HCT116 (cell line): Measurements from ENCODE around the gene EPGN. TPM values are rescaled to one million over a fixed set of nuclear protein-coding genes. Genes with fewer than 3 reads are reported as not detected.

Experiments
- ATAC-seq: fragments of 200-7000 bp; cut with Tn5 transposase; 2 replicates; pipeline ENCODE4 v1.9.1; 2020; ENCODE audit warnings: mild to moderate bottlenecking, moderate library complexity
- BruUV-seq: library from RNA; stranded (reverse); fragments of 400-500 nt; replicated peaks from 2 replicates; lab custom pipeline; 2021; lab: Mats Ljungman, UMichigan
- CTCF ChIA-PET: fragments of 300-600 bp; sonication (Branson Sonifier 250); formaldehyde crosslinking; loops from one replicate; lab custom pipeline; 2021; ENCODE audit warnings: antibody characterized with exemption; lab: Charles Lee
- POLR2A ChIA-PET: fragments of 300-600, 350-600 bp; sonication (Branson Sonifier 250); formaldehyde crosslinking; loops from one replicate; lab custom pipeline; 2021; ENCODE audit warnings: antibody characterized with exemption; lab: Charles Lee
- RAD21 ChIA-PET, 2 experiments: fragments of 300-600 bp; sonication (Branson Sonifier 250); formaldehyde crosslinking; loops; one replicate each; lab custom pipeline; 2023; ENCODE audit warnings: low total read pairs in 2 of 2; ENCODE audit not compliant: uncharacterized antibody in 2 of 2, unreplicated experiment in 2 of 2, low non-redundant PET in 1 of 2; lab: Charles Lee
- DNase-seq: peaks from one replicate; pipeline ENCODE4 v3.0.0-alpha.2; 2010; ENCODE audit warnings: low read depth, low spot score
- H2AFZ ChIP-seq: fragments of 200-600 bp; shearing (Covaris generic), sonication (generic); 2 replicates; pipeline ENCODE4 v1.6.1; 2017; ENCODE audit warnings: low read depth, mixed run types, mixed read lengths, antibody characterized with exemption, low read length; ENCODE audit not compliant: poor library complexity, severe bottlenecking
- H3K27ac ChIP-seq: 2 replicates; pipeline ENCODE4 v1.5.1; 2012; ENCODE audit warnings: low read depth, low read length
- H3K27me3 ChIP-seq: fragments of 200-600 bp; sonication (generic); 2 replicates; pipeline ENCODE4 v1.6.1; 2016; ENCODE audit warnings: mixed run types, low read length, mixed read lengths; ENCODE audit not compliant: insufficient read depth
- H3K36me3 ChIP-seq, 2 experiments: fragments of 200-500 bp in 1 of 2; fragments of 200-600 bp in 1 of 2; sonication (Bioruptor generic) in 1 of 2; sonication (generic) in 1 of 2; 2 replicates each; pipeline versions ENCODE4 v1.5.1 to v1.6.1; 2014 to 2016; ENCODE audit warnings: low read length in 2 of 2, inconsistent platforms in 1 of 2, mixed read lengths in 1 of 2, mixed run types in 1 of 2; ENCODE audit not compliant: insufficient read depth in 2 of 2, control insufficient read depth in 1 of 2
- H3K4me1 ChIP-seq, 2 experiments: fragments of 200-600 bp in 1 of 2; sonication (generic) in 1 of 2; 2 replicates each; pipeline versions ENCODE4 v1.5.1 to v1.6.1; 2012 to 2017; ENCODE audit warnings: low read length in 2 of 2, inconsistent platforms in 1 of 2, mild to moderate bottlenecking in 1 of 2, mixed read lengths in 1 of 2, mixed run types in 1 of 2, moderate library complexity in 1 of 2; ENCODE audit not compliant: insufficient read depth in 2 of 2, control insufficient read depth in 1 of 2
- H3K4me2 ChIP-seq: fragments of 200-600 bp; sonication (generic); 2 replicates; pipeline ENCODE4 v1.6.1; 2017; ENCODE audit warnings: mixed run types, low read length, mixed read lengths
- H3K4me3 ChIP-seq, 2 experiments: fragments of 200-600 bp in 1 of 2; sonication (generic) in 1 of 2; replicated peaks in 1 of 2; 2 replicates each; pipeline ENCODE4 v1.5.1; 2011 to 2016; ENCODE audit warnings: low read length in 2 of 2, control low read depth in 1 of 2, low read depth in 1 of 2, mild to moderate bottlenecking in 1 of 2, mixed read lengths in 1 of 2, mixed run types in 1 of 2
- H3K79me2 ChIP-seq: fragments of 200-600 bp; sonication (generic); 2 replicates; pipeline ENCODE4 v1.6.1; 2017; ENCODE audit warnings: mild to moderate bottlenecking, mixed run types, low read length, moderate library complexity, mixed read lengths; ENCODE audit not compliant: insufficient read depth
- H3K9ac ChIP-seq: fragments of 200-600 bp; sonication (generic); 2 replicates; pipeline ENCODE4 v1.6.1; 2016; ENCODE audit warnings: low read length, mixed read lengths
- H3K9me2 ChIP-seq: fragments of 200-600 bp; sonication (generic), shearing (Covaris generic); 2 replicates; pipeline ENCODE4 v1.6.1; 2017; ENCODE audit warnings: mixed run types, mild to moderate bottlenecking, moderate library complexity; ENCODE audit not compliant: insufficient read depth
- H3K9me3 ChIP-seq, 2 experiments: fragments of 200-500 bp in 1 of 2; fragments of 200-600 bp in 1 of 2; sonication (Bioruptor generic) in 1 of 2; sonication (generic) in 1 of 2; 2 replicates each; pipeline ENCODE4 v1.6.1; 2014 to 2017; ENCODE audit warnings: low read length in 2 of 2, mixed read lengths in 2 of 2, inconsistent platforms in 1 of 2, low read depth in 1 of 2, mild to moderate bottlenecking in 1 of 2, mixed run types in 1 of 2, moderate library complexity in 1 of 2; ENCODE audit not compliant: control insufficient read depth in 1 of 2, insufficient read depth in 1 of 2
- H4K20me1 ChIP-seq: fragments of 200-600 bp; sonication (generic), shearing (Covaris generic); 2 replicates; pipeline ENCODE4 v1.6.1; 2017; ENCODE audit warnings: mixed run types, mild to moderate bottlenecking, moderate library complexity; ENCODE audit not compliant: insufficient read depth
- ATF3 ChIP-seq: IDR thresholded peaks from 2 replicates; pipeline ENCODE4 v1.6.1; 2012
- CEBPB ChIP-seq: IDR thresholded peaks from 2 replicates; pipeline ENCODE4 v1.6.1; 2012; ENCODE audit warnings: low read depth
- CTCF ChIP-seq, 3 experiments: fragments of 200-600 bp in 1 of 3; sonication (generic) in 1 of 3; IDR thresholded peaks in 2 of 3; conservative IDR thresholded peaks in 1 of 3; 2 replicates each; pipeline ENCODE4 v1.5.1; 2012 to 2017; ENCODE audit warnings: low read depth in 2 of 3, low read length in 2 of 3, antibody characterized with exemption in 1 of 3, borderline replicate concordance in 1 of 3, control low read depth in 1 of 3, mild to moderate bottlenecking in 1 of 3, mixed read lengths in 1 of 3, mixed run types in 1 of 3, moderate library complexity in 1 of 3; ENCODE audit not compliant: insufficient read depth in 1 of 3
- ELF1 ChIP-seq: IDR thresholded peaks from 2 replicates; pipeline ENCODE4 v1.6.1; 2012; ENCODE audit warnings: low read depth, borderline replicate concordance
- EZH2 ChIP-seq: fragments of 200-600 bp; sonication (generic); IDR thresholded peaks from 2 replicates; pipeline ENCODE4 v1.6.1; 2017; ENCODE audit warnings: antibody characterized with exemption, mixed run types
- EZH2phosphoT487 ChIP-seq: fragments of 200-600 bp; IDR thresholded peaks from 2 replicates; pipeline ENCODE4 v1.6.1; 2018; ENCODE audit warnings: antibody characterized with exemption, borderline replicate concordance
- FOSL1 ChIP-seq: IDR thresholded peaks from 2 replicates; pipeline ENCODE4 v1.6.1; 2012; ENCODE audit warnings: low read depth
- JUND ChIP-seq: IDR thresholded peaks from 2 replicates; pipeline ENCODE4 v1.6.1; 2012
- POLR2A ChIP-seq: IDR thresholded peaks from 2 replicates; pipeline ENCODE4 v1.7.0; 2011; ENCODE audit warnings: borderline replicate concordance; ENCODE audit not compliant: insufficient read depth, insufficient read length; ENCODE audit errors: extremely low read depth
- POLR2AphosphoS5 ChIP-seq: IDR thresholded peaks from 2 replicates; pipeline ENCODE4 v1.6.1; 2011; ENCODE audit warnings: mild to moderate bottlenecking, low read depth, low read length, moderate library complexity
- RAD21 ChIP-seq: IDR thresholded peaks from 2 replicates; pipeline ENCODE4 v1.6.1; 2012; ENCODE audit warnings: low read depth, mild to moderate bottlenecking
- SIN3A ChIP-seq: IDR thresholded peaks from 2 replicates; pipeline ENCODE4 v1.6.1; 2012; ENCODE audit warnings: low read depth
- SP1 ChIP-seq: IDR thresholded peaks from 2 replicates; pipeline ENCODE4 v1.6.1; 2012; ENCODE audit warnings: low read depth
- SRF ChIP-seq: IDR thresholded peaks from 2 replicates; pipeline ENCODE4 v1.6.1; 2012; ENCODE audit warnings: low read depth
- TCF7L2 ChIP-seq: IDR thresholded peaks from 2 replicates; pipeline ENCODE4 v1.7.0; 2011; ENCODE audit warnings: borderline replicate concordance, inconsistent platforms; ENCODE audit not compliant: insufficient read depth, insufficient read length; ENCODE audit errors: extremely low read depth
- YY1 ChIP-seq: IDR thresholded peaks from 2 replicates; pipeline ENCODE4 v1.6.1; 2011; ENCODE audit warnings: low read length, low read depth, moderate library complexity, mild to moderate bottlenecking; ENCODE audit not compliant: insufficient replicate concordance; ENCODE audit errors: extremely low read depth
- ZBTB33 ChIP-seq: IDR thresholded peaks from 2 replicates; pipeline ENCODE4 v1.6.1; 2011; ENCODE audit warnings: mild to moderate bottlenecking, low read length, moderate library complexity; ENCODE audit not compliant: insufficient replicate concordance; ENCODE audit errors: extremely low read depth
- ZFX ChIP-seq: fragments of 450-650 bp; IDR thresholded peaks from 2 replicates; pipeline ENCODE4 v1.6.1; 2017
- ZNF274 ChIP-seq: fragments of 200-500 bp; sonication (Bioruptor generic); IDR thresholded peaks from 2 replicates; pipeline ENCODE4 v1.6.1; 2014; ENCODE audit warnings: mild to moderate bottlenecking, low read depth, low read length, inconsistent platforms
- intact Hi-C: fragments of 100-400 bp; cut with micrococcal nuclease; formaldehyde crosslinking; loops from 2 replicates; pipeline ENCODE4 v1.10.0; 2022
- total RNA-seq: library from RNA; stranded (reverse); gene quantifications from one replicate; pipeline ENCODE4 v1.2.1, GENCODE V29; 2021; ENCODE audit not compliant: unreplicated experiment
- TF ChIP-seq, protein P1 (sequence below): IDR thresholded peaks from 2 replicates; pipeline ENCODE4 v1.6.1; 2012

EPGN gene
- total RNA-seq, 1 experiment from 2014 or later = 1.5 TPM

DNA sequence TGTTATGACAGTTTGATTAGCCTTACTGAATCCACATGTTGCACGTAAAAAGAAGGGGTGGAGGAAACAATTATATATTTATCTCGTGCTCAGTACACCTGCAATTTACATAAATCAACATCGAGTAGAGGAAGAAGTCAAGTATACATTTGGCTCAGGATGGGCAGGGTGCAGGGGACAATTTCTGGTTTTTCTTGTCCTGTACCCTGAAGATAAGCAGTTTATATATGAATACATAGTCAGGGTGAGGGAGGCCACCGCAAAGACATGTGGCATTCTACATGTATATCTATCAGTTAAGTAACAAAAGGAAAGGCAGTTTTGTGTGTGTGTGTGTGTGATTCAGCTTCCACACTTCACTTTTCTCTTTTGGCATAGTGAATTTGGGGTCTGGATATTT lies 45.6 kb downstream of the EPGN start:
- intact Hi-C loops = no loop called here
- no peak overlapping the region for H3K4me2 ChIP-seq
- H3K9me2 ChIP-seq = no peaks in the 10 kb centered on the region
- ChIA-PET POLR2A (interaction anchor here (2.0 kb wide), 1 partner anchor 11 kb away, joined by 6 read pairs; the partner anchor contains the start of gene EREG), CTCF (no interaction called here), RAD21 (no interaction called here)
- ATAC-seq = no peak
- H3K36me3 ChIP-seq = no peaks in the 10 kb centered on the region
- H2AFZ ChIP-seq = no peak overlapping the region
- BruUV-seq = no TSS peak
- H3K27me3 ChIP-seq = no peaks in the 10 kb centered on the region
- no peak overlapping the region for H3K9ac ChIP-seq
- H3K27ac ChIP-seq = no peak overlapping the region
- no peaks in the 10 kb centered on the region for H3K9me3 ChIP-seq
- TF ChIP-seq, protein P1, sequence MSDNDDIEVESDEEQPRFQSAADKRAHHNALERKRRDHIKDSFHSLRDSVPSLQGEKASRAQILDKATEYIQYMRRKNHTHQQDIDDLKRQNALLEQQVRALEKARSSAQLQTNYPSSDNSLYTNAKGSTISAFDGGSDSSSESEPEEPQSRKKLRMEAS = no peak
- no peak for TF ChIP-seq SP1
- no peak for TF ChIP-seq ZNF274
- no peak for TF ChIP-seq EZH2
- TF ChIP-seq ZFX = no peak
- TF ChIP-seq EZH2phosphoT487 = no peak
- TF ChIP-seq YY1 = no peak
- TF ChIP-seq SIN3A = no peak
- TF ChIP-seq ZBTB33 = no peak
- TF ChIP-seq TCF7L2 = no peak
- no peak for TF ChIP-seq FOSL1
- no peak for TF ChIP-seq CTCF (IDR thresholded peaks at IDR 0.05 in 2 of 3, conservative IDR thresholded peaks at IDR 0.05 in 1 of 3; ENCODE audit: borderline replicate concordance in 1 of 3, insufficient read depth in 1 of 3, low read depth in 2 of 3, low read length in 2 of 3)
- TF ChIP-seq RAD21 = no peak
- TF ChIP-seq POLR2AphosphoS5 = no peak
- no peak for TF ChIP-seq SRF
- no peak for TF ChIP-seq ELF1
- no peak for TF ChIP-seq JUND
- no peak for TF ChIP-seq POLR2A
- TF ChIP-seq CEBPB = no peak
- no peak for TF ChIP-seq ATF3
- peaks cover 10 to 12% of the 10 kb centered on the region in 2 experiments; a peak in 3 of 4 replicates for H3K4me1 ChIP-seq
- H4K20me1 ChIP-seq = no peaks in the 10 kb centered on the region
- DNase-seq = no peak
- H3K79me2 ChIP-seq = 0 out of 2 replicates have a peak, but pooled peaks cover 6% of the 10 kb centered on the region
- H3K4me3 ChIP-seq = no peak overlapping the region
